IMR-90 (cell line): ENCODE measurements around the gene MTHFS. TPM values are rescaled to one million over a fixed set of nuclear protein-coding genes. Genes with fewer than 3 reads are reported as not detected.

Source experiments
- ATAC-seq: fragments of 200-7000 bp; cut with Tn5 transposase; 2 replicates; pipeline ENCODE4 v1.9.1; 2020; ENCODE audit warnings: low read depth, mild to moderate bottlenecking, moderate library complexity
- BruUV-seq: library from RNA; stranded (reverse); fragments of 400-500 nt; replicated peaks from 2 replicates; lab custom pipeline; 2021; lab: Mats Ljungman, UMichigan
- CTCF ChIA-PET: fragments of 300-600 bp; formaldehyde crosslinking; extraction: SDS; loops from one replicate; lab custom pipeline; 2021; ENCODE audit warnings: antibody characterized with exemption; lab: Yijun Ruan, JAX
- POLR2A ChIA-PET: fragments of 300-600 bp; sonication (Branson Sonifier 250); formaldehyde crosslinking; loops from one replicate; lab custom pipeline; 2022; ENCODE audit warnings: antibody characterized with exemption; ENCODE audit not compliant: unreplicated experiment; lab: Charles Lee
- DNase-seq: peaks from one replicate; pipeline ENCODE4 v3.0.0; 2013
- H2AFZ ChIP-seq: replicated peaks from 2 replicates; pipeline ENCODE3; 2013; ENCODE audit warnings: low read length, mild to moderate bottlenecking; ENCODE audit not compliant: poor library complexity
- H2AK5ac ChIP-seq: 2 replicates; pipeline ENCODE4 v1.6.1; 2013; ENCODE audit warnings: low read depth, low read length, inconsistent platforms
- H2AK9ac ChIP-seq: replicated peaks from 2 replicates; pipeline ENCODE3; 2013; ENCODE audit warnings: mild to moderate bottlenecking, low read depth, low read length, moderate library complexity; ENCODE audit not compliant: poor library complexity
- H2BK120ac ChIP-seq: 2 replicates; pipeline ENCODE4 v1.6.1; 2013; ENCODE audit warnings: low read depth, low read length, inconsistent platforms
- H2BK15ac ChIP-seq: 3 replicates; pipeline ENCODE4 v1.6.1; 2013; ENCODE audit warnings: low read depth, low read length, inconsistent platforms
- H2BK20ac ChIP-seq: 2 replicates; pipeline ENCODE4 v1.6.1; 2013; ENCODE audit warnings: low read depth, mild to moderate bottlenecking, inconsistent platforms, low read length, moderate library complexity
- H2BK5ac ChIP-seq: 2 replicates; pipeline ENCODE4 v1.6.1; 2013; ENCODE audit warnings: mild to moderate bottlenecking, low read depth, low read length, inconsistent platforms; ENCODE audit not compliant: poor library complexity, severe bottlenecking
- H3K14ac ChIP-seq: replicated peaks from 2 replicates; pipeline ENCODE4 v1.6.1; 2013; ENCODE audit warnings: low read depth, low read length, inconsistent platforms
- H3K18ac ChIP-seq: 2 replicates; pipeline ENCODE4 v1.6.1; 2013; ENCODE audit warnings: low read depth, low read length, control low read depth
- H3K23ac ChIP-seq: 2 replicates; pipeline ENCODE4 v1.6.1; 2013; ENCODE audit warnings: low read depth, low read length, inconsistent platforms
- H3K27ac ChIP-seq: 2 replicates; pipeline ENCODE4 v1.5.1; 2013; ENCODE audit warnings: mild to moderate bottlenecking, control low read depth, low read length; ENCODE audit not compliant: insufficient read depth
- H3K27me3 ChIP-seq: 2 replicates; pipeline ENCODE4 v1.6.1; 2013; ENCODE audit warnings: low read length; ENCODE audit not compliant: control insufficient read depth, insufficient read depth
- H3K36me3 ChIP-seq: 2 replicates; pipeline ENCODE4 v1.6.1; 2013; ENCODE audit warnings: low read length, mixed read lengths; ENCODE audit not compliant: control insufficient read depth, insufficient read depth
- H3K4ac ChIP-seq: 2 replicates; pipeline ENCODE4 v1.6.1; 2013; ENCODE audit warnings: low read depth, low read length, inconsistent platforms
- H3K4me1 ChIP-seq: 2 replicates; pipeline ENCODE4 v1.6.1; 2013; ENCODE audit warnings: low read length, mixed read lengths; ENCODE audit not compliant: control insufficient read depth, insufficient read depth
- H3K4me2 ChIP-seq: 2 replicates; pipeline ENCODE4 v1.6.1; 2013; ENCODE audit warnings: low read depth, mild to moderate bottlenecking, control low read depth, low read length, moderate library complexity
- H3K4me3 ChIP-seq: 2 replicates; pipeline ENCODE4 v1.5.1; 2013; ENCODE audit warnings: low read depth, mild to moderate bottlenecking, control low read depth, low read length, moderate library complexity; ENCODE audit not compliant: insufficient read depth
- H3K56ac ChIP-seq: 2 replicates; pipeline ENCODE4 v1.6.1; 2013; ENCODE audit warnings: low read length, inconsistent platforms; ENCODE audit not compliant: insufficient read depth; ENCODE audit errors: extremely low read depth
- H3K79me1 ChIP-seq, 2 experiments: 2 replicates each; pipeline ENCODE4 v1.6.1; 2013; ENCODE audit warnings: low read length in 2 of 2, inconsistent platforms in 1 of 2, low read depth in 1 of 2
- H3K9ac ChIP-seq: 2 replicates; pipeline ENCODE4 v1.6.1; 2013; ENCODE audit warnings: low read depth, low read length, control low read depth
- H3K9me1 ChIP-seq: 2 replicates; pipeline ENCODE4 v1.6.1; 2013; ENCODE audit warnings: low read length, inconsistent platforms; ENCODE audit not compliant: insufficient read depth
- H3K9me3 ChIP-seq: 2 replicates; pipeline ENCODE4 v1.6.1; 2013; ENCODE audit warnings: low read length; ENCODE audit not compliant: control insufficient read depth, insufficient read depth
- H4K20me1 ChIP-seq: 2 replicates; pipeline ENCODE4 v1.6.1; 2013; ENCODE audit warnings: low read length, inconsistent platforms; ENCODE audit not compliant: insufficient read depth
- H4K5ac ChIP-seq: 2 replicates; pipeline ENCODE4 v1.6.1; 2013; ENCODE audit warnings: mild to moderate bottlenecking, low read depth, low read length, control low read depth
- H4K8ac ChIP-seq, 2 experiments: 2 replicates each; pipeline ENCODE4 v1.6.1; 2013; ENCODE audit warnings: low read depth in 2 of 2, low read length in 2 of 2, control low read depth in 1 of 2, inconsistent platforms in 1 of 2
- H4K91ac ChIP-seq: 2 replicates; pipeline ENCODE4 v1.6.1; 2013; ENCODE audit warnings: low read depth, low read length, inconsistent platforms; ENCODE audit not compliant: insufficient read depth
- CEBPB ChIP-seq: IDR thresholded peaks from 2 replicates; pipeline ENCODE4 v1.6.1; 2012; ENCODE audit warnings: low read depth, low read length, improper control_type of control experiment
- CHD1 ChIP-seq: IDR thresholded peaks from 2 replicates; pipeline ENCODE4 v1.6.1; 2012; ENCODE audit warnings: low read depth, low read length, improper control_type of control experiment
- FOS ChIP-seq: fragments of 150-350 bp; IDR thresholded peaks from 2 replicates; pipeline ENCODE4 v1.6.1; 2016; ENCODE audit warnings: low read depth, low read length
- MAFK ChIP-seq: IDR thresholded peaks from 2 replicates; pipeline ENCODE4 v1.6.1; 2012; ENCODE audit warnings: low read depth, low read length, improper control_type of control experiment
- POLR2A ChIP-seq: IDR thresholded peaks from 2 replicates; pipeline ENCODE4 v1.6.1; 2012; ENCODE audit warnings: mild to moderate bottlenecking, low read depth, low read length
- RAD21 ChIP-seq: IDR thresholded peaks from 2 replicates; pipeline ENCODE4 v1.6.1; 2012; ENCODE audit warnings: low read length, improper control_type of control experiment
- RCOR1 ChIP-seq: IDR thresholded peaks from 2 replicates; pipeline ENCODE4 v1.6.1; 2012; ENCODE audit warnings: mild to moderate bottlenecking, low read length, improper control_type of control experiment; ENCODE audit not compliant: insufficient replicate concordance
- WGBS, 2 experiments: methylation state at CpG; one replicate each; pipeline versions ENCODE4 v1.1.5 to v1.1.7; 2013; ENCODE audit warnings: missing lambda C conversion rate in 2 of 2; ENCODE audit not compliant: insufficient read length in 1 of 2; ENCODE audit errors: extremely low coverage in 2 of 2; 5-methylcytosine and 5-hydroxymethylcytosine counted together
- dilution Hi-C: fragments of 300-500 bp; cut with HindIII; formaldehyde crosslinking; loops from one replicate; pipeline ENCODE4 v1.14.3; 2018; ENCODE audit warnings: low sequenced_read_pairs; ENCODE audit not compliant: unreplicated experiment
- in situ Hi-C: fragments of 300-500 bp; cut with MboI; formaldehyde crosslinking; loops from 3 replicates; pipeline ENCODE4 v1.14.3; 2019; ENCODE audit warnings: low sequenced_read_pairs, inconsistent platforms, mixed read lengths
- intact Hi-C: fragments of 100-400 bp; cut with micrococcal nuclease; formaldehyde crosslinking; loops from 2 replicates; pipeline ENCODE4 v1.10.0; 2022
- polyA plus RNA-seq, 3 experiments: library from polyadenylated mRNA; depleted of rRNA; stranded (reverse); fragments of >200 nt; gene quantifications; 2 replicates each; pipeline ENCODE4 v1.2.3, GENCODE V29; 2012; ENCODE audit warnings: low replicate concordance in 1 of 3
- total RNA-seq: library from RNA; depleted of rRNA; stranded (reverse); fragments of >200 nt; gene quantifications from 2 replicates; pipeline ENCODE4 v1.2.3, GENCODE V29; 2012
- TF ChIP-seq, protein P1 (sequence below): fragments of 150-350 bp; IDR thresholded peaks from 2 replicates; pipeline ENCODE4 v1.6.1; 2016; ENCODE audit warnings: low read depth, mild to moderate bottlenecking, low read length, moderate library complexity, borderline replicate concordance

The MTHFS gene
- total and polyA plus RNA-seq, 2 of the 4 experiments (the other 2 are of a cell fraction): 5.5 to 6.3 TPM

DNA sequence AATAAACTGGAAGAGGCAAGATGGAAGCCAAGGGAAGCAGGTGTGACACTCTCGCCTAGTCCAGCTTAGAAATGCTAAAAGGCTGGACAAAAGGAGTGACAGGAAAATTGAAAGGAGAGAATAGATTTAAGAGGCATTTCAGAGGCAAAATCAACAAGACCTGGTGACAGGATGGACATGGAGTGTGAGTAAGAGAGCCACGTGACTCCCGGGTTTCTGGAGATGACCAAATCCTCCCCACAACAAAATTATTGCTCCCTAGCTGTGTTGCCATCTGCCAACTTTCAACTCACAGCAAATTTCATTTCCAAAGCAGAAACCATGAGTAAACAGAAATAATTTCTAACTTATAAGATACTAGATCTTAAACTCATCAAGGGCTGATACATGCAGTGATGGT is 52.6 kb downstream of the MTHFS start:
- Histone ChIP-seq H2AFZ (no peak overlapping the region), H4K20me1 (no peaks in the 10 kb centered on the region), H2BK15ac (no peak overlapping the region), H4K8ac (no peak overlapping the region), H3K4me1 (no peaks in the 10 kb centered on the region), H3K18ac (no peak overlapping the region), H4K5ac (no peak overlapping the region), H3K9me3 (no peaks in the 10 kb centered on the region), H2BK120ac (no peak overlapping the region), H3K79me1 (no peaks in the 10 kb centered on the region), H3K9me1 (no peaks in the 10 kb centered on the region), H3K4me2 (no peak overlapping the region), H4K91ac (no peak overlapping the region), H3K23ac (no peak overlapping the region), H3K4me3 (no peak overlapping the region), H2BK5ac (no peak overlapping the region), H3K14ac (no peak overlapping the region), H3K36me3 (peaks cover 4% of the 10 kb centered on the region), H3K56ac (no peak overlapping the region), H3K27ac (no peak overlapping the region), H3K9ac (no peak overlapping the region), H2BK20ac (no peak overlapping the region), H3K27me3 (no peaks in the 10 kb centered on the region), H2AK9ac (no peak overlapping the region), H3K4ac (no peak overlapping the region), H2AK5ac (no peak overlapping the region)
- ChIA-PET POLR2A (no interaction called here), CTCF (interaction anchor here (2.2 kb wide), 1 partner anchor 9 kb away, joined by 10 read pairs; no protein-coding TSS in a partner anchor)
- ATAC-seq (no peak), DNase-seq (no peak)
- in situ Hi-C loops: loop anchor here (10.0 kb wide), 1 partner anchor 499 kb away; no protein-coding TSS in a partner anchor
- no peak for TF ChIP-seq POLR2A
- TF ChIP-seq FOS: no peak
- TF ChIP-seq, protein P1, sequence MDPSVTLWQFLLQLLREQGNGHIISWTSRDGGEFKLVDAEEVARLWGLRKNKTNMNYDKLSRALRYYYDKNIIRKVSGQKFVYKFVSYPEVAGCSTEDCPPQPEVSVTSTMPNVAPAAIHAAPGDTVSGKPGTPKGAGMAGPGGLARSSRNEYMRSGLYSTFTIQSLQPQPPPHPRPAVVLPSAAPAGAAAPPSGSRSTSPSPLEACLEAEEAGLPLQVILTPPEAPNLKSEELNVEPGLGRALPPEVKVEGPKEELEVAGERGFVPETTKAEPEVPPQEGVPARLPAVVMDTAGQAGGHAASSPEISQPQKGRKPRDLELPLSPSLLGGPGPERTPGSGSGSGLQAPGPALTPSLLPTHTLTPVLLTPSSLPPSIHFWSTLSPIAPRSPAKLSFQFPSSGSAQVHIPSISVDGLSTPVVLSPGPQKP: no peak
- TF ChIP-seq CHD1: no peak
- no peak for TF ChIP-seq CEBPB
- no peak for TF ChIP-seq RCOR1
- TF ChIP-seq MAFK: no peak
- no peak for TF ChIP-seq RAD21
- no TSS peak for BruUV-seq
- intact Hi-C loops: no loop called here
- WGBS, 2 experiments: 66% methylated on average over 3 of the region's 3 CpGs; no CpG with 5 or more reads in 1 of the 2 experiments
- dilution Hi-C loops: no loop called here
